ENCODE results near the gene SLC5A12.

- TF ChIP-seq ELK1 (IDR thresholded peaks at IDR 0.05; ENCODE audit: borderline replicate concordance, low read depth, low read length) (no peak), CTCF (conservative IDR thresholded peaks at IDR 0.05; ENCODE audit: low read depth, low read length) (no peak), POLR2A (IDR thresholded peaks at IDR 0.05; ENCODE audit: low read depth, low read length) (no peak), RAD21 (IDR thresholded peaks at IDR 0.05; ENCODE audit: low read length) (no peak), CEBPB (IDR thresholded peaks at IDR 0.05; ENCODE audit: low read depth, low read length) (no peak), SMC3 (IDR thresholded peaks at IDR 0.05; ENCODE audit: low read depth, low read length) (no peak), MXI1 (IDR thresholded peaks at IDR 0.05; ENCODE audit: borderline replicate concordance, low read depth, low read length) (no peak), USF2 (IDR thresholded peaks at IDR 0.05; ENCODE audit: low read depth, low read length) (no peak), RFX5 (IDR thresholded peaks at IDR 0.05; ENCODE audit: low read depth, low read length) (no peak), MAFK (IDR thresholded peaks at IDR 0.05; ENCODE audit: low read depth, low read length) (no peak), MAZ (IDR thresholded peaks at IDR 0.05; ENCODE audit: borderline replicate concordance, low read depth, low read length) (no peak), FOS (IDR thresholded peaks at IDR 0.05; ENCODE audit: low read depth, low read length) (no peak), RCOR1 (IDR thresholded peaks at IDR 0.05; ENCODE audit: insufficient replicate concordance, low read length) (no peak)
Observed at GRCh38 chr11:26700574-26701235, 21.2 kb downstream of the SLC5A12 start.

Measured in IMR-90 (cell line).